Left lung (tissue), 10 donors: ENCODE data around the gene FGFR1OP2. TPM values are rescaled to one million over a fixed set of nuclear protein-coding genes. Genes with fewer than 3 reads are reported as not detected.
A peak's percentile ranks its signal among the peaks of the same experiment; 100 is the strongest.

Experiments
- ATAC-seq: fragments of 200-7000 bp; cut with Tn5 transposase; one replicate; pipeline ENCODE4 v1.9.1; 2020; ENCODE audit warnings: moderate library complexity
- DNase-seq, 4 donors: peaks; one replicate each; pipeline ENCODE4 v3.0.0-alpha.2; 2013 to 2020
- H3K27ac ChIP-seq, 2 donors: fragments of 200-600 bp; sonication (generic) in 1 of 2; one replicate each; pipeline versions ENCODE4 v1.5.0 to v1.8.0; 2020 to 2021
- H3K27me3 ChIP-seq, 2 donors: fragments of 200-600 bp; sonication (generic) in 1 of 2; one replicate each; pipeline versions ENCODE4 v1.5.0 to v1.8.0; 2020 to 2021
- H3K36me3 ChIP-seq, 2 donors: fragments of 200-600 bp; sonication (generic) in 1 of 2; one replicate each; pipeline versions ENCODE4 v1.5.0 to v1.8.0; 2020 to 2021
- H3K4me1 ChIP-seq, 2 donors: fragments of 200-600 bp; one replicate each; pipeline ENCODE4 v1.8.0; 2021
- H3K4me3 ChIP-seq, 2 donors: fragments of 200-600 bp; sonication (generic) in 1 of 2; one replicate each; pipeline versions ENCODE4 v1.5.0 to v1.8.0; 2020 to 2021; ENCODE audit warnings: mild to moderate bottlenecking in 1 of 2
- H3K9me3 ChIP-seq, 2 donors: fragments of 200-600 bp; sonication (generic) in 1 of 2; one replicate each; pipeline versions ENCODE4 v1.5.0 to v1.8.0; 2020 to 2021
- CTCF ChIP-seq, 2 donors: fragments of 200-600 bp; sonication (generic) in 1 of 2; IDR thresholded peaks; one replicate each; pipeline versions ENCODE4 v1.5.0 to v1.8.0; 2021; ENCODE audit warnings: antibody characterized with exemption in 2 of 2
- intact Hi-C, 2 donors: fragments of 100-400 bp; cut with DNase I; formaldehyde crosslinking; loops; one replicate each; pipeline versions ENCODE4 v1.11.2 to v1.14.2; 2022
- polyA plus RNA-seq, 6 donors: library from polyadenylated mRNA; unstranded; fragments of 120-200 nt; gene quantifications; one replicate each; pipeline ENCODE4 v1.2.1, GENCODE V29; 2013; ENCODE audit not compliant: insufficient read length in 6 of 6
- total RNA-seq, 2 donors: library from RNA; stranded (reverse); fragmentation: NEBNext Ultra II Directional; extraction: Animal tissue kit (Norgen Biotek cat#: 25700); gene quantifications; one replicate each; pipeline ENCODE4 v1.2.1, GENCODE V29; 2021
- donor health status: DM: no; HTN: yes; CAD: no.
- donor health status: DM: no; HTN: no; CAD: no.

FGFR1OP2 gene
- total and polyA plus RNA-seq, 8 donors, result 44.0 to 101 (median 83.5) TPM

- Histone ChIP-seq H3K27ac (peak overlapping the region in 1 of 2 donors; percentile 59), H3K27me3 (no peaks in the 10 kb centered on the region), H3K4me3 (no peak overlapping the region), H3K4me1 (peaks cover 4 to 51% of the 10 kb centered on the region in 2 donors), H3K36me3 (peaks cover 0 to 18% of the 10 kb centered on the region in 2 donors), H3K9me3 (no peaks in the 10 kb centered on the region)
- intact Hi-C loops, result no loop called here
- no peak for TF ChIP-seq CTCF (IDR thresholded peaks at IDR 0.05)
- DNase-seq (no peak), ATAC-seq (peak; percentile 28)
Measured at GRCh38 chr12:27001663-27002062, 63.4 kb downstream of the FGFR1OP2 start.

DNA sequence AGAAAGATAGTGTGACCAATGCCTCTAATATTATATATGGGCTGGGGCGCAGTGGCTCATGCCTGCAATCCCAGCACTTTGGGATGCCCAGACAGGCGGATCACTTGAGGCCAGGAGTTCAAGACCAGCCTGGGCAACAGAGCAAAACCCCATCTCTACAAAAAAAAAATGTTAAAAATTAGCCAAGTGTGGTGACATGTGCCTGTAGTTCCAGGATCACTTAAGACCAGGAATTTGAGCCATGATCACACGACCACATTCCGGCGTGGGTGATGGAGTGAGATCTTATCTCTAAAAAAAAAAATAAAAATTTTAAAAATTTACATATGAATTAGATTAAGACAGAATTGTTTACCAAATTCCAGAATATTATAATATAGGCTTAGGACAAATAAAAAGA lies 63.9 kb downstream of the FGFR1OP2 start:
- H3K4me3 ChIP-seq, result no peak overlapping the region
- no peak for TF ChIP-seq CTCF (IDR thresholded peaks at IDR 0.05)
- H3K9me3 ChIP-seq, result no peaks in the 10 kb centered on the region
- no peaks in the 10 kb centered on the region for H3K27me3 ChIP-seq
- peaks cover 0 to 18% of the 10 kb centered on the region in 2 donors for H3K36me3 ChIP-seq
- no peak for ATAC-seq
- H3K4me1 ChIP-seq, result peaks cover 4 to 51% of the 10 kb centered on the region in 2 donors
- H3K27ac ChIP-seq, result peak overlapping the region in 1 of 2 donors; percentile 59
- intact Hi-C loops, result no loop called here
- DNase-seq, result no peak

DNA sequence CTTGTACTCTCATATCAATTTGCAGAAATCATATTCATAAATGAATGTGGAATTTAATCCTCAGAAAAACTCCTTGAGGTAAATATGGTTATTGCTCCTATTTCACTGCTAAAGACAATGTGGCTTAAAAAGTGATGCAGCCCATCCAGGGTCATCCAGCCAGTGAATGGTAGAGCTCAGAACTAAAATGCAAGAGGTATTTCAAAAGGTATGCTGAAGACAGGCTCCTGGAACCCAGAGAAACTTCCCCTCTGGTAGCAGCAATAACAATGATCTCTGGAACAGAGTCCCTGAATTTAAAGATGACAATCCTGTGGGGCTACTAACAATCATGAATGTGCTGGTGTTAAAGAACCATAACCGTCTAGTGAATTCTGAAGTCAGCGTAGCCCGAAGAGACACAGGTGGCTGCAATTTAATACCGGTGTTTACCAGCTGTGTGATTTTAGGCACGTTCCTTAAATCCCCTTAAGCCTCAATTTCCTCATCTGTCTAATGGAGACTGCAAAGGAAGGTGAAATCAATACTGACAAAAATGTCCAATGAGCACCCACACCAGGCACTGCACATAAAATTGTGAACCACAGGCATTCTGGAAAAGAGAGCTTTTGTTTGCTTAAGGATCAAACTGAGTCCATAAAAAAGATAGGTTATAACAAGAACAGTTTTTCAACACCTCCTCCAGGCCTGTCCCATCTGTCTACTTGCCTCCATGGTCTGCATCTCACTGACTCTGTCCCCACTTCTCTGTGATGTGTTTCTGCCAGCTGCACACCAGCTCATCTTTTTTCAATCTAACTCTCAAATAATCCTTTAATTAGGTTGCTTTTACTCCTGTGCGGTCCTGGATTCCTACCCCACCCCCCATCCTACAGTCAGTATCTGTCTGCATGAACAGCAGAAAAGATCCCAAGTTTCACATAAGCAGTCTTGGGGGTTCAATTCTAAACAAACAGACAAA lies 65.4 kb downstream of the FGFR1OP2 start:
- Histone ChIP-seq H3K27ac (no peak overlapping the region), H3K4me3 (no peak overlapping the region), H3K9me3 (no peaks in the 10 kb centered on the region), H3K4me1 (peaks cover 4 to 51% of the 10 kb centered on the region in 2 donors), H3K36me3 (peaks cover 0 to 10% of the 10 kb centered on the region in 2 donors), H3K27me3 (no peaks in the 10 kb centered on the region)
- TF ChIP-seq CTCF (IDR thresholded peaks at IDR 0.05), result no peak
- DNase-seq (no peak), ATAC-seq (no peak)
- intact Hi-C loops, result no loop called here

GRCh38 chr12:27005495-27005894 lies 67.2 kb downstream of the FGFR1OP2 start:
- no peak overlapping the region for H3K4me3 ChIP-seq
- H3K9me3 ChIP-seq, result no peaks in the 10 kb centered on the region
- no peak for TF ChIP-seq CTCF (IDR thresholded peaks at IDR 0.05)
- ATAC-seq, result no peak
- H3K27ac ChIP-seq, result no peak overlapping the region
- no peaks in the 10 kb centered on the region for H3K27me3 ChIP-seq
- no peaks in the 10 kb centered on the region for H3K36me3 ChIP-seq
- no peak for DNase-seq
- intact Hi-C loops, result no loop called here
- peaks cover 4 to 58% of the 10 kb centered on the region in 2 donors for H3K4me1 ChIP-seq

DNA sequence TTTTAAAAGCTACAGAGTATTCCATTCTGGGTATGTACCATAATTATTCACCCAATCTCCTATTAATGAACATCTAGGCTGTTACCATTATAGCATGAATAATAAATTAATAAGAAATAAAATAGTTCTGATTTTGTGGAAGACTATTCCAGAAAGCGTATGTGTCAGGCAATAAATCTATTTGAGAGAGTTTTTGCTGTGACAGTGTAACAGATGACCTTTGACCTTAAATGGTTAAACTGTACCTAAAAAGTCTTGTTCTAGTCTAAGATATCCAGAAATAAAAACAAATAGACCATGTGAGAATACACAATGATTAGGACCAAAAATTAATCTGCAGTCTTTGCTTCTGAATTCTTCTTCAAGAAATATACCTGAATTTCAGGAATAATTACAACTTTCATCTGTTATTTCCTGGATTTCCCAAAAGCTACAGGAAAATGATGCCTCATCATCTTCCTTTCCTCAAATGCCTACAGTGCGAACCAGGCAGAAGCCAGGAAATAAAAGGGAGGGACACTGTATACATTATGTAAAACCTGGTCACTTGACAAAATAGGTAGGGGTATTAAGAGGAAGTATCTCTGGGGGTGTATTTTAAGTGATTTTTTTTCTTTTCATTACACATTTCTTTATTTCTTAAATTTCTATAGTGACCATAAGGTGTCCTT lies 68.7 kb downstream of the FGFR1OP2 start:
- Histone ChIP-seq H3K27me3 (no peaks in the 10 kb centered on the region), H3K9me3 (no peaks in the 10 kb centered on the region), H3K4me3 (no peak overlapping the region), H3K4me1 (peaks cover 0 to 57% of the 10 kb centered on the region in 2 donors), H3K36me3 (no peaks in the 10 kb centered on the region), H3K27ac (no peak overlapping the region)
- DNase-seq (no peak), ATAC-seq (no peak)
- no peak for TF ChIP-seq CTCF (IDR thresholded peaks at IDR 0.05)
- intact Hi-C loops, result no loop called here
